HG03439 (cell line): Measurements from ENCODE around the gene BRCA2.
A peak's percentile ranks its signal among the peaks of the same experiment; 100 is the strongest.
"Not testable (repeated sequence)": the region's sequence is repeated elsewhere in the genome, so short reads cannot be mapped to it uniquely, and the experiment has no call there.

Experiments
- ATAC-seq: cut with Tn5 transposase; IDR thresholded peaks from one replicate; pipeline ENCODE4 v1.9.1; 2021; ENCODE audit warnings: mild to moderate bottlenecking, moderate library complexity; ENCODE audit not compliant: unreplicated experiment

BRCA2 gene

DNA sequence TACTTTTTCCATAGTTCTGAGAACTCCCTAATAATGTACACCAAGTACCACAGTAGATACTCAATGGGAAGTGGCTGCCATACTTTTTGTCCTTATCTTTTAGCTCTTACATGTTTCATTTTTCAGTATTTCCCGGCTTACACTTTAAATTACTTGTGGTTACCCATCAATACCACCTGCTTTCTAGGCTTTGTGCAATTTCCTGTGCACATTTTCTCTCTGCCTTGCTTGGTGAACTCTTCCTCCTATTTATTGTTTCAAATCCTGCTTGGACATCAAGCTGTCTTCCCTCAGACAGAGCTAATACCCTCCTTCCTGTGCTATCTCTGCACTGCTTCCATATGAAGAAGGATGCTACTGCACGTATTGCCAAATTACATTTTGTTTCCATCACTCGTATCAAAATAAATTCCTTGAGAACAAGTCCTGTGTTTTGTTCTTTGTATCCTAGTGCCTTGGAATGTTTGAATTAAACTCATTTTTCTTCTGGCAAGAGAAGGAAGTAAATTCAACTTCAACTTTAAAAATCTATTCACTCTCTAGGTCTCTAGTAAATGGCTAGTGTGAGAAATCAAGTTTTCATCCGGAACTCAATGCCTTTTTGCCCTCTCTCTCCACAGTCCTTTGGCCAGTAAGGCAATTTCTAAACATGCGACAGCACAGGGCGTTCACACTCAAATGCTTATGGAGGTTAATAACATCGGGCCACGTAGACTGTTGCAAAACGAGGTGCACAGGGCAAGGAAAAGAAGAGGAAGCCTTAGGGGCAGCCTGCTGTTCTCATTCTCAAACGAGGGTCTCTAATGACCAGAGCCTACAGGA lies 5.8 kb upstream of the BRCA2 start:
- no peak for ATAC-seq

DNA sequence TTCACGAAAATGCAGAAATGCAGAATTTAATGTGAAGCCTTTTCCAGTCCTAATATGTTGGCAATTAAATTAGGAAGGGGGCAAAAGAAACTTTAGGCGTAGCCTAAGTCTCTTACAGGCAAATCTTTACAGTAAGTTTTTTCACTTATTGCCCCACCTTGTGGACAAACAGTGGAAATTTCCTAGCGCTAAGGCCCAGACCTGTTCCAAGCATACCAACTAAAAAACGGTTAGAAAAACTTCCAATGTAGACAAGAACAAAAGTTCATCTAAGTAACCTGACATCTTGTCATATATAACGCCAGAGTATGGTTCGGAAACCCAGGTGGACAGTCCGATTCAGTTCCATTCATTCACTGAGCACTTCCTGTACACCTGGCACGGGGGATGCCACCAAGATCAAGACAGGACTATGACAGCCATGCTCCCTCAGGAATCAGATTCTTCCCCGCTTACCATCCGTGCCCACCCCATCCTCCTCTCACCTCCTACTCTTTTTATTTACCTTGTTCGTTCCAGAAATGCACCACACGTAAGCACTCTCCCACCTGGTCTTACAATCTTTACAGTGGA lies 5.1 kb upstream of the BRCA2 start:
- ATAC-seq, result no peak

DNA sequence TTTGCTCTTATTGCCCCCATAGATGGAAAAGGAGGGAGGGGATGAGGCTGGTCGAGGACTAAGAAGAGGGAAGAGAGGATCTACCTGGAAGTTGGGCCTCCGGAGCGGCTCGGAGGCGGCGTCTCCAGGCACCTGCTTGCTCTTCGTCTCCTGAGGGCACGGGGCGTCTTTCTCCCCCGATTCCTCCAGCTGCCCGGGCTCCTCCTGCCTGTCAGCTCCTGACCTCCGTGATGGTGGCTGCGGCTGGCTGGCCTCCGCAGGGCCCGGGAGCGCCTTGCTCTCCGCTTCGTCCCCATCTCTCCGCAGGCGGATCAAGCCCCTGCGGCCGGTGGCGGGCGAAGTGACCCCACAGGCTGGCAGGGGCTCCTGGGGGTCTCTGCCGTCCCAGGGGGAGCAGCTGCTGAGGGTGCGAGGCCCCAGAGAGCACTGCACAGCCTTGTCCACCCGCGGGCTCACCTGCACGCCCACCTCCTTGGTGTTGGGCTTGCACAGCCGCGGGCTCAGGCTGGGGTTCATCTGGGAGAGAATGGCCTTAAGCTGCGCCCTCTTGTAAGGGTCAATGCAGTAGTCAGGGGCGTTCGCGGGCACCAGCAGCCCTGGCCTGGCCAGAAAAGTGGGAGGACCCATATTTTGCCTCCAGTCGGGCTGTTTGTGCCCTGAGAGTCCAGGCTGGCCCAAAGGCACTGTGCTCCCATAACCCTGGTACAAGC lies 4.0 kb upstream of the BRCA2 start:
- ATAC-seq, result no peak

DNA sequence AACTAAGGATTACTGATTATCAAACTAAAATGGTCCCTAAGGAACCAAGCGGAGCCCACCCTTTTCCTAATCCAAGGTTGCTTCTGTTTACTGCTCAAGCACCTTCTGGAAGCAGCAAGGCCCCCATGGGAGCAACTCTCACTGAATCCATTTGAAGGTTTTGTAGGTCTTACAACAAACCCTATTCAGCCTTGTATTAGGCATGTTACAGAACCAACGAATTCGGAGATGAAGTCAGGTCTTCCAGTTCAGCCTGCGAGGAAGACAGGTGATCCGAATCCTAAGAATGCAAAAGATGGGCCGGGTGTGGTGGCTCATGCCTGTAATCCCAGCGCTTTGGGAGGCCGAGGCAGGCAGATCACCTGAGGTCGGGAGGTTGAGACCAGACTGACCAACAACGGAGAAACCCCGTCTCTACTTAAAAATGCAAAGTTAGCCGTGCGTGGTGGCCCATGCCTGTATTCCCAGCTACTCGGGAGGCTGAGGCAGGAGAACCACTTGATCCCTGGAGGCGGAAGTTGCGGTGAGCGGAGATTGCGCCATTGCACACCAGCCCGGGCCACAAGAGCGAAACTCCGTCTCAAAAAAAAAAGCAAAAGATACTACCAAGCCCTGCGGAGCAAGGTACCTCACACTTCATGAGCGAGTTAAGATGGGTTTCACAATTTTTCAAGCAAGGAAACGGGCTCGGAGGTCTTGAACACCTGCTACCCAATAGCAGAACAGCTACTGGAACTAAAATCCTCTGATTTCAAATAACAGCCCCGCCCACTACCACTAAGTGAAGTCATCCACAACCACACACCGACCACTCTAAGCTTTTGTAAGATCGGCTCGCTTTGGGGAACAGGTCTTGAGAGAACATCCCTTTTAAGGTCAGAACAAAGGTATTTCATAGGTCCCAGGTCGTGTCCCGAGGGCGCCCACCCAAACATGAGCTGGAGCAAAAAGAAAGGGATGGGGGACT lies 754 bp upstream of the BRCA2 start:
- peak; percentile 19 for ATAC-seq

DNA sequence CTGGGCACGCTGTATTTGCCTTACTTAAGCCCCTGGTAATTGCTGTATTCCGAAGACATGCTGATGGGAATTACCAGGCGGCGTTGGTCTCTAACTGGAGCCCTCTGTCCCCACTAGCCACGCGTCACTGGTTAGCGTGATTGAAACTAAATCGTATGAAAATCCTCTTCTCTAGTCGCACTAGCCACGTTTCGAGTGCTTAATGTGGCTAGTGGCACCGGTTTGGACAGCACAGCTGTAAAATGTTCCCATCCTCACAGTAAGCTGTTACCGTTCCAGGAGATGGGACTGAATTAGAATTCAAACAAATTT lies 676 bp downstream of the BRCA2 start:
- ATAC-seq, result peak; percentile 46

DNA sequence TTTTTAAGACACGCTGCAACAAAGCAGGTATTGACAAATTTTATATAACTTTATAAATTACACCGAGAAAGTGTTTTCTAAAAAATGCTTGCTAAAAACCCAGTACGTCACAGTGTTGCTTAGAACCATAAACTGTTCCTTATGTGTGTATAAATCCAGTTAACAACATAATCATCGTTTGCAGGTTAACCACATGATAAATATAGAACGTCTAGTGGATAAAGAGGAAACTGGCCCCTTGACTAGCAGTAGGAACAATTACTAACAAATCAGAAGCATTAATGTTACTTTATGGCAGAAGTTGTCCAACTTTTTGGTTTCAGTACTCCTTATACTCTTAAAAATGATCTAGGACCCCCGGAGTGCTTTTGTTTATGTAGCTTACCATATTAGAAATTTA lies 1.2 kb downstream of the BRCA2 start:
- ATAC-seq, result no peak

DNA sequence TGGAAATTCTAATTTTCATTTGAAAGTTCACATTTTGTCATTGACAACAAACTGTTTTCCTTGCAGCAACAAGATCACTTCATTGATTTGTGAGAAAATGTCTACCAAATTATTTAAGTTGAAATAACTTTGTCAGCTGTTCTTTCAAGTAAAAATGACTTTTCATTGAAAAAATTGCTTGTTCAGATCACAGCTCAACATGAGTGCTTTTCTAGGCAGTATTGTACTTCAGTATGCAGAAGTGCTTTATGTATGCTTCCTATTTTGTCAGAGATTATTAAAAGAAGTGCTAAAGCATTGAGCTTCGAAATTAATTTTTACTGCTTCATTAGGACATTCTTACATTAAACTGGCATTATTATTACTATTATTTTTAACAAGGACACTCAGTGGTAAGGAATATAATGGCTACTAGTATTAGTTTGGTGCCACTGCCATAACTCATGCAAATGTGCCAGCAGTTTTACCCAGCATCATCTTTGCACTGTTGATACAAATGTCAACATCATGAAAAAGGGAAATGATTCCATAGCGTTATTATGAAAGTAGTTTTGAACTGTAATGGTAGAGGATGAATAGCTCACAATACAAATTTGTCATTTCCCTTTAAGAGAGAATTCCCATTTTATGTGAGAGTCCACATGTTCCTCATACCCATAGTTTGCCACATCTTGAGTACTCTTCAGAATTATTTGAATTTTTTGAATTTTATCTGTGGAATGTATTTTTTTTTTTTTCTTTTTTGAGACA lies 2.6 kb downstream of the BRCA2 start:
- ATAC-seq, result no peak

DNA sequence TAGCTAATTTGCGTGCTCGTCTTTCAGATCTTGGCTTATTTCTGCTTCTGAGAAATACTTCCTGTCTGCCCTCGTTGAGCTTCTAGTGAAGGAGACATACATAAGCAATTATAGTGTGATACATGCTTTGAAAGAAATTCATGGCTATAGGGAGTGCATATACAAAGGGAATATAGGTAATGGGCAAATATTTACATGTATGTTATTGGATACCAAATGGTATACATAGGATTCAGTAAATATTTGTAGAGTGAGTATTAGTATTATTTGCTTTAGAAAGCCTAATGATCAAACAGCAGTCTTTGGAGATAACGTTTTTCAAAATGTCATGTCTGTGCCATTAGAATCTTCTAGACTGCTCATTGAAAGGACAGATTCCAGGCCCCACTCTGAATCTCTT lies 5.2 kb downstream of the BRCA2 start:
- ATAC-seq, result no peak

DNA sequence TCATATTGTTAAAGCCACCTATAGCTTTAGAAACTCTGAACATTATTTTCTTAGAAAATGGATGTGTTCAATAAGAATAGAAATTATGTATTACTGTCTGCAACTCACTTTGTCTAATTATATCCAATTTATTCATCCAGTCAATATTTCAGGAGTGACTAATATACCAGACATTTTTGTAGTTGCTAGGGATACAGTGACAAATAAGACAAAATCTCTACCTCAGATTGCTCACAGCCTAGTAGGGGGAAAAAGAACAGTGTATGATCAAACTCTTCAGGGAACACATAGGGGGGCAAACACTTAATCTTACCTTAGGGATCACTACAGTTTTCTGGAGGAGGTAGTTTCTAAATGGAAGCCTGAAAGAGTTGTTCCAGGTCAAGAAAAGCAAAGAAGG lies 8.6 kb downstream of the BRCA2 start:
- ATAC-seq, result no peak

DNA sequence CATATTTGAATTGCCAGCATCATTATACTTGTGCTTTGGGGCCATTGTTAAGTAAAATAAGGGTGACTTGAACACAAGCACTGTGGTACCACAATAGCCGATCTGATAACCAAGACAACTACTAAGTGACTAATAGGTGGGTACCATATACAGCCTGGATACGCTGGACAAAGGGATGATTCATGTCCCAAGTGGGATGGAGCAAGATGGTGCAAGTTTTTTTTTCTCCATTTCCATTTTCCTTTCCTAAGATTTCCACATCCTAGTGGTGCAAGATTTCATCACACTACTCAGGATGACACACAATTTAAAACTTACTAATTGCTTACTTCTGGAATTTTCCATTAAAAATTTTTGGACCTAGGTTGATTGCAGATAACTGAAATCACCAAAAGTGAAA lies 15.1 kb downstream of the BRCA2 start:
- ATAC-seq, result no peak

DNA sequence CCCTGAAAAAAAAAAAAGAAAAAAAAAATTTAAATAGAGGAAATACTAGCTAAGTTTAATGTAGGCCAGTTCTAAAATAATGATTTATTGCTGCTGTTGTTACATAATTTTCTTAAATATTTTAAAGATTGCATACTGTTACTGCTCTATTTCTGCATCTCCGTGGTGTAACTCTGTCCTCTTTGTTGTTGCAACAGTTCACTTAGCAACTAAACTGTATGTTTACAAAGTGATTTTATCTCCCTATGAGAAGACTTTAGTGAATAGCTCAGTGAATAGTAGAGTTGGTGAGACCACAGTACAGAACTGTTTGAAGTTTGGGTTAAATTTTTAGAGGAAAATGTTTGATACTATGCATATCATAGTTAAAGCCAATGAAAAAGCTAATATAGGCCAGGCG lies 19.4 kb downstream of the BRCA2 start:
- no peak for ATAC-seq

DNA sequence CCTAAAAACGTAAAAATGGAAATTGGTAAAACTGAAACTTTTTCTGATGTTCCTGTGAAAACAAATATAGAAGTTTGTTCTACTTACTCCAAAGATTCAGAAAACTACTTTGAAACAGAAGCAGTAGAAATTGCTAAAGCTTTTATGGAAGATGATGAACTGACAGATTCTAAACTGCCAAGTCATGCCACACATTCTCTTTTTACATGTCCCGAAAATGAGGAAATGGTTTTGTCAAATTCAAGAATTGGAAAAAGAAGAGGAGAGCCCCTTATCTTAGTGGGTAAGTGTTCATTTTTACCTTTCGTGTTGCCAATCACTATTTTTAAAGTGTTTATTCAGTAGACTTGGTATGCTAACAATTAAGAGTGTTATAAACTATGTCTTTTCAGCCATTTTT lies 25.6 kb downstream of the BRCA2 start:
- no peak for ATAC-seq

DNA sequence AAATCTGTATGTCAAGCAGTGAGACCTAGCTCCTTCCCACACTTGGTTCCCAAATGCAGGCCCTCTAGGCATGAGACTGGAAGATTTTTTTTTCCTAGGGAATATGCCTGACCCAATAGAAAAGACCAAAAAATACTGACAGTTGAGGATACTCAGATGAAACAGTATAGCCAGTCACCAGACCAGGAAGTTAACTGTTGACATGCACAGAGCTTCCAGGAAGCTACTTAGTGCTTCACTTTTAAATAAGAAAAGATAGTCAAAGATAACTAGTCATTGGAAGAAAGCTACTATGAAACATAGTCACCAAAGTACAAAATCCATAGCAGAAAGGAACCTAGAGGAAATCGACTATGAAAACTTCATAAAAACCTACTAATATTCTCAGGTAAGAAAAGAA lies 32.3 kb downstream of the BRCA2 start:
- ATAC-seq, result no peak

DNA sequence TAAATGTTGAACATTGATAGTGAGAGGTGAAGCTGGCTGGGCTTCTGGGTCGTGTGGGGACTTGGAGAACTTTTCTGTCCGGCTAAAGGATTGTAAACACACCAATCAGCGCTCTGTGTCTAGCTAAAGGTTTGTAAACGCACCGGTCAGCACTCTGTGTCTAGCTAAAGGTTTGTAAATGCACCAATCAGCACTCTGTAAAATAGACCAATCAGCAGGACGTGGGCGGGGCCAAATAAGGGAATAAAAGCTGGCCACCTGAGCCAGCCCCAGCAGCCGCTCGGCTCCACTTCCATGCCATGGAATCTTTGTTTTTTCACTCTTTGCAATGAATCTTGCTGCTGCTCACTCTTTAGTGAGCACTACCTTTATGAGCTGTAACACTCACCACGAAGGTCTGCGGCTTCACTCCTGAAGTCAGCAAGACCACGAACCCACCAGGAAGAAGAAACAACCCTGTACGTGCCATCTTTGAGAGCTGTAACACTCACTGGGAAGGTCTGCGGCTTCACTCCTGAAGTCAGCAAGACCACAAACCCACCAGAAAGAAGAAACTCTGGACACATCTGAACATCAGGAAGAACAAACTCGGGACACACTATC lies 35.6 kb downstream of the BRCA2 start:
- not testable (repeated sequence) for ATAC-seq

DNA sequence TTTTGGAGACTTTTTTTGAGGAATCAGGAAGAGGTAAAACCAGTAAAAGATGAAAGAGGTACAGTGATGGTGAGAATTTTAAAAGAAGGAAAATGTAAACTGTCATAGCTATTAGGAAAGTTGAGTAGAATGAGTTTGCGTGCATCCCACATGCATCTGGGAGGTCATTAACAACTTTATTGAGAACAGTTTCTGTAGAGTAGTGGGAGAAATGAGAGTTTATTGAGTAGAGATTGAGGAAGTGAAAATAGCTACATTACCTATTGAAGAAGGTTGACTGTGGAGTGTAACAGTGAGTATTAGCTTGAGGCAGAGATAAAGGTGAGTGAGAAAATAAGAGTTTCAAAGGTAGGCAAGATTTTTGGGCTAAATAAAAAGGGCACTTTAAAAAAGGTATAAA lies 38.7 kb downstream of the BRCA2 start:
- ATAC-seq, result no peak

DNA sequence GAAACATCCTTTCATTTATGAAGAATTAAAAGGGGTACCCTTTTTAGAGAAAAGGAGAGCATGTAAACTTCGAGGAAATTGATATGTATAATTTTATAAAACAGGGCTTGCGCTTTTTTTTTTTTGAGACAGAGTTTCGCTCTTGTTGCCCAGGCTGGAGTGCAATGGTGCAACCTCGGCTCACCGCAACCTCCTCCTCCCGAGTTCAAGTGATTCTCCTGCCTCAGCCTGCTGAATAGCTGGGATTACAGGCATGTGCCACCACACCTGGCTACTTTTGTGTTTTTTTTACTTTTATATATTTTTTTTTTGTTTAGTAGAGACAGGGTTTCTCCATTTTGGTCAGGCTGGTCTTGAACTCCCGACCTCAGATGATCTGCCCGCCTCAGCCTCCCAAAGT lies 40.6 kb downstream of the BRCA2 start:
- not testable (repeated sequence) for ATAC-seq

DNA sequence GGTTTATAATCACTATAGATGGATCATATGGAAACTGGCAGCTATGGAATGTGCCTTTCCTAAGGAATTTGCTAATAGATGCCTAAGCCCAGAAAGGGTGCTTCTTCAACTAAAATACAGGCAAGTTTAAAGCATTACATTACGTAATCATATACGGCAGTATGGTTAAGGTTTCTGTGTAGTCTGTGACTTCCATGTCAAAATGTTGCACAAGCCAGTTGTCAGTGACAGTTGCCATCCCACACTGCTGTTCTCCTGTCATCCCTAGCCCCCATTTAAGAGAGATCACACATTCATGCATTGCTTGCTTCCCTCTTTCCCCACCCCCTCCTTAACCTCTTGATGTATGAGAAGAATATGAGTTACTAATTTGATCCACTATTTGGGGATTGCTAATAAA lies 47.3 kb downstream of the BRCA2 start:
- ATAC-seq, result no peak

DNA sequence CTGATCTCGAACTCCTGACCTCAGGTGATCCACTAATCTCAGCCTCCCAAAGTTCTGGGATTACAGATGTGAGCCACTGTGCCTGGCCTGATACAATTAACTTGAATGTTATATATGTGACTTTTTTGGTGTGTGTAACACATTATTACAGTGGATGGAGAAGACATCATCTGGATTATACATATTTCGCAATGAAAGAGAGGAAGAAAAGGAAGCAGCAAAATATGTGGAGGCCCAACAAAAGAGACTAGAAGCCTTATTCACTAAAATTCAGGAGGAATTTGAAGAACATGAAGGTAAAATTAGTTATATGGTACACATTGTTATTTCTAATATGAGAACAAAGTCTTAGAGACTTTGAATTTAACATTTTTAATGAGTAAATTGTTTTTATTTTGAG lies 55.5 kb downstream of the BRCA2 start:
- no peak for ATAC-seq

DNA sequence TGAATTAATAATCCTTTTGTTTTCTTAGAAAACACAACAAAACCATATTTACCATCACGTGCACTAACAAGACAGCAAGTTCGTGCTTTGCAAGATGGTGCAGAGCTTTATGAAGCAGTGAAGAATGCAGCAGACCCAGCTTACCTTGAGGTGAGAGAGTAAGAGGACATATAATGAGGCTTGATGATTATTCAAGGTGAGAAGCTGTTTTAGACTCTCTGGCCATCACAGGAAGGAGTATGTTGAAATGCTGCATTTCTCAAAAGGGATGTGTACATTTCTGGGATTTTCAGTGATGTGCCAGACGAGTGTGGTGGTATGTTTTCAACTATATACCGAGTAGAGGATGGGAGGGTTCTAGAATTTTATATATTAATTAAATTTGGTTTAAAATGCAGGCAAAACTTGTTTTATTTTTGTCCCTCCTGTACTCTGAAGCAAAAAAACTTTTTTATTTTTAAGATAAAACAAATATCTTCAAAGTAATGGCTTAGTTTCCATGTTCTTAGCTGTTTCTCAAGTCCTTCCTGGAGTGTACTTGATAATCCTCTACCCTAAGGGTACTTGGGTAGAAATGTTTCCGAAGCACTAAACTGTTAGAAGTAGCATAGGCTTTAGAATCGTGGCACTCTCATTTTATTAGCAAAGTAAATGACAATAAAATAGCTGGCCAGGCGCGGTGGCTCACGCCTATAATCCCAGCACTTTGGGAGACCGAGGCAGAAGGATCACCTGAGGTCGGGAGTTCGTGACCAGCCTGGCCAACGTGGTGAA lies 61.5 kb downstream of the BRCA2 start:
- ATAC-seq, result no peak
